BJ (cell line): ENCODE data around the gene MACROD1. TPM values are rescaled to one million over a fixed set of nuclear protein-coding genes. Genes with fewer than 3 reads are reported as not detected.
"Not testable (repeated sequence)": the region's sequence is repeated elsewhere in the genome, so short reads cannot be mapped to it uniquely, and the experiment has no call there.

Experiments
- CTCF ChIA-PET: fragments of 350-600 bp; formaldehyde crosslinking; extraction: SDS; loops from one replicate; lab custom pipeline; 2021; ENCODE audit warnings: antibody characterized with exemption, inconsistent platforms; lab: Yijun Ruan, JAX
- POLR2A ChIA-PET: fragments of 300-600 bp; sonication (Branson Sonifier 250); formaldehyde crosslinking; extraction: SDS; loops from one replicate; lab custom pipeline; 2021; ENCODE audit warnings: antibody characterized with exemption; lab: Charles Lee
- DNase-seq: peaks from one replicate; pipeline ENCODE4 v3.0.0-alpha.2; 2011; ENCODE audit warnings: low read depth
- H3K27me3 ChIP-seq: 2 replicates; pipeline ENCODE4 v1.6.0; 2011; ENCODE audit warnings: low read length; ENCODE audit not compliant: control insufficient read depth, insufficient read depth
- H3K36me3 ChIP-seq: 2 replicates; pipeline ENCODE4 v1.5.1; 2011; ENCODE audit warnings: low read length; ENCODE audit not compliant: control insufficient read depth, insufficient read depth
- H3K4me3 ChIP-seq: 2 replicates; pipeline ENCODE4 v1.5.1; 2011; ENCODE audit warnings: low read depth, mild to moderate bottlenecking, control low read depth, low read length
- CTCF ChIP-seq: IDR thresholded peaks from 2 replicates; pipeline ENCODE4 v1.5.1; 2011; ENCODE audit warnings: low read depth, mild to moderate bottlenecking, control low read depth, inconsistent platforms, low read length, moderate library complexity; ENCODE audit not compliant: insufficient read depth
- polyA plus RNA-seq: library from polyadenylated mRNA; depleted of rRNA; stranded (reverse); fragments of >200 nt; gene quantifications from 2 replicates; pipeline ENCODE4 v1.2.3, GENCODE V29; 2011

The MACROD1 gene
- polyA plus RNA-seq, 1 experiment: 12.4 TPM

- no peak overlapping the region for H3K4me3 ChIP-seq
- ChIA-PET POLR2A (no interaction called here), CTCF (interaction anchor here (1.5 kb wide), 1 partner anchor 49 kb away, joined by 3 read pairs; no protein-coding TSS in a partner anchor)
- H3K27me3 ChIP-seq: no peaks in the 10 kb centered on the region
- no peaks in the 10 kb centered on the region for H3K36me3 ChIP-seq
- no peak for TF ChIP-seq CTCF
- DNase-seq: no peak
Measured at GRCh38 chr11:64048042-64048854, 117.7 kb downstream of the MACROD1 start.

GRCh38 chr11:64047373-64047772 is 118.5 kb downstream of the MACROD1 start:
- H3K27me3 ChIP-seq, H3K4me3 ChIP-seq, DNase-seq, H3K36me3 ChIP-seq, POLR2A ChIA-PET: not testable (repeated sequence)
- CTCF ChIA-PET: interaction anchor here (1.5 kb wide), 1 partner anchor 50 kb away, joined by 3 read pairs; no protein-coding TSS in a partner anchor

GRCh38 chr11:64045700-64046099 is 120.2 kb downstream of the MACROD1 start:
- no peak overlapping the region for H3K4me3 ChIP-seq
- ChIA-PET CTCF (no interaction called here), POLR2A (no interaction called here)
- H3K36me3 ChIP-seq: no peaks in the 10 kb centered on the region
- no peaks in the 10 kb centered on the region for H3K27me3 ChIP-seq
- no peak for DNase-seq
- no peak for TF ChIP-seq CTCF

GRCh38 chr11:64044730-64045393 is 121.1 kb downstream of the MACROD1 start:
- Histone ChIP-seq H3K36me3 (no peaks in the 10 kb centered on the region), H3K4me3 (no peak overlapping the region), H3K27me3 (no peaks in the 10 kb centered on the region)
- ChIA-PET POLR2A (interaction anchor here (0.6 kb wide), 1 partner anchor 163 kb away, joined by 3 read pairs; no protein-coding TSS in a partner anchor), CTCF (no interaction called here)
- no peak for TF ChIP-seq CTCF
- DNase-seq: no peak

GRCh38 chr11:64043545-64043944 is 122.4 kb downstream of the MACROD1 start:
- Histone ChIP-seq H3K27me3 (no peaks in the 10 kb centered on the region), H3K36me3 (no peaks in the 10 kb centered on the region), H3K4me3 (no peak overlapping the region)
- CTCF ChIA-PET: no interaction called here
- TF ChIP-seq CTCF: no peak
- POLR2A ChIA-PET: no interaction called here
- no peak for DNase-seq
